GM12872 (cell line): Measurements from ENCODE around the gene SLC22A12.

Experiments used
- CTCF ChIP-seq: IDR thresholded peaks from 3 replicates; pipeline ENCODE4 v1.5.1; 2011; ENCODE audit warnings: low read depth, mild to moderate bottlenecking, low read length, moderate library complexity; ENCODE audit not compliant: insufficient read depth

SLC22A12 gene

DNA sequence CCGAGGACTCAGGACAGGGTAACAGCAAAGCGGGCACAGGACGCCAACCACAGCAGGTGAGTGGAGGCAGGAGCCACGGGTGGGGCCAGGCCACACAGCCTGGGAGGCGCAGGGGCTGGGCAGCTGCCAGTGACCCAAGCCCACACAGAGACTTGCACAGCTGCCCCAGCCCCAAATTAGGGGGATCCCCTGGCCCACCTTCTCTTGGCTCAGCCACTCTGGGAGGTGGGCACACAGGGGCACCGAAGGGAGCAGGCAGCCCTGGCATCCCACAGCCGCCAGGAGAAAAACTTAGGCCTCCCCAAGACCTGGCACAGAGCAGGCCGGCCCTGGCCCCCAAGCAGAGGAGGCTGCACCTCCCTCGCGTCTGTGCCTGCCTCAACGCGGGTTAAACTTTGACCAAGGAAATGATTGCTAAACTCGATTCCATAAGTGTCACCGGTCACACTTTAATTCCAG, at the start of gene SLC22A12:
Gene SLC22A12, plus strand, starts transcription at position 458 of the 459 bp plus-strand sequence. CDS start 337 bp downstream, outside the sequence.
- TF ChIP-seq CTCF: no peak

GRCh38 chr11:64542172-64543125, 48.6 kb upstream of the SLC22A12 start:
- TF ChIP-seq CTCF: no peak

- no peak for TF ChIP-seq CTCF
These were observed 47.2 kb upstream of the SLC22A12 start for GRCh38 chr11:64543818-64544217.

DNA sequence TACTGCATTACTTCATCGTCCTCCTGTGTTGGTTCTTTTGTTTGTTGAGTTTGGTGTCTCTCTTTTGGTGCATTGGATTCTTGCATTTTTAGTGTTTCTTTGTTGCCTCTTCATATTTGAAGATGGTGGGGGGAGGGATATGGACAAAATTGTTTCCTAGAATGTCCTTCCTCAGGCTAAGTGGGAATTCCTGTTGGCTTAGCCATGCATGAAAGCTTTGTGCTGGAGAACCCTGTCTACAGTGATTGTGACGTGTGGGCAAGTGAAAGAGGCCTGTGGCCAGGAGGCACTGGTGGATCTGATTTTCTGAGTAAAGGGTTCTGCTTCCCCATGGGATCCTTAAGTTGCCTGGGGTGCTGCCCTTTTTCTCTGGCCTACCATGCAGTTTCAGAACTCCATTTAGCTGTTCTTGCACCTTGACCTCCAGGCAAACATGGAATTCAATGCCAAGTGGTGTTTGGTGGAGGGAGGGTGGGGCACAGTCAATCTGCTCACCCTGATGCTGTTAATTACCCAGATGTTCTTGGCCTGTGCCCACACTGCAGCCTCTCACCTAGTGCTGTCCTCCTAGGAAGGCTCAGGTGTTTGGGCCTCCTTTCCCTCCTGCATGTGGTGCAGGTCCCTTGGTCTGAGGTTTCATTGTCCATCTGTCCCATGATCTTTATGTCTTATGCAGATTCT, 46.3 kb upstream of the SLC22A12 start:
- TF ChIP-seq CTCF: no peak

- no peak for TF ChIP-seq CTCF
These were observed 45.4 kb upstream of the SLC22A12 start for GRCh38 chr11:64545619-64546018.

DNA sequence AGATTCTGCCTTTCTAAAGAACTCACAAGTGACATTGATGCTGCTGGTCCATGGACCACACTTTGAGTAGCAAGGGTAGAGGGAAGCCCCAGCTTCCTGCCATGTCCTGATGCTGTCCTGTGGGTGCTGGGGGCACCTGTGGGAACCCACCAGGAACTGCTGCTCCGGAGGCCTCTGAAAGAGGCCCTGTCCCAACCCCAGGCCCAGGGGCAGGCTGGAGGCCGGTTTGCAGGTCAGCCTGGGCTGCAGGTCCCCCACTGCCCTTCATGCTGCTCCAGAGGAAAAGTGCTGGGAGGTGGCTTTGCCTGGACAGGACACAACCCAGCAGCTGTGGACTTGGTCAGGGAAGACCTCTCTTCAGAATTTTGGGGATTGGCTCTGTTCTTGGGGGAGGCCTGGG, 44.8 kb upstream of the SLC22A12 start:
- no peak for TF ChIP-seq CTCF

- TF ChIP-seq CTCF: no peak
These were observed 44.4 kb upstream of the SLC22A12 start for GRCh38 chr11:64546600-64546999.
